Adipocyte (in vitro differentiated cells): ENCODE measurements around the gene MYO9B.
A peak's percentile ranks its signal among the peaks of the same experiment; 100 is the strongest.

Experiments used
- DNase-seq: peaks from one replicate; pipeline ENCODE4 v3.0.0-alpha.2; 2015; ENCODE audit warnings: low read depth
- H3K27me3 ChIP-seq: replicated peaks from 2 replicates; pipeline ENCODE4 v1.7.0; 2013; ENCODE audit warnings: mild to moderate bottlenecking, low read length, moderate library complexity; ENCODE audit not compliant: control insufficient read depth, insufficient read depth
- H3K36me3 ChIP-seq: 2 replicates; pipeline ENCODE4 v1.7.0; 2013; ENCODE audit warnings: low read length, mild to moderate bottlenecking, moderate library complexity; ENCODE audit not compliant: control insufficient read depth, insufficient read depth, severe bottlenecking
- H3K4me1 ChIP-seq: 2 replicates; pipeline ENCODE4 v1.7.0; 2013; ENCODE audit warnings: mild to moderate bottlenecking, low read length, moderate library complexity; ENCODE audit not compliant: control insufficient read depth, insufficient read depth
- H3K4me3 ChIP-seq: 2 replicates; pipeline ENCODE4 v1.7.0; 2013; ENCODE audit warnings: mild to moderate bottlenecking, low read length, moderate library complexity
- H3K9ac ChIP-seq: 2 replicates; pipeline ENCODE4 v1.7.0; 2013; ENCODE audit warnings: mild to moderate bottlenecking, low read length, moderate library complexity
- H3K9me3 ChIP-seq: 2 replicates; pipeline ENCODE4 v1.7.0; 2013; ENCODE audit warnings: mild to moderate bottlenecking, low read length, moderate library complexity; ENCODE audit not compliant: control insufficient read depth

MYO9B gene

DNA sequence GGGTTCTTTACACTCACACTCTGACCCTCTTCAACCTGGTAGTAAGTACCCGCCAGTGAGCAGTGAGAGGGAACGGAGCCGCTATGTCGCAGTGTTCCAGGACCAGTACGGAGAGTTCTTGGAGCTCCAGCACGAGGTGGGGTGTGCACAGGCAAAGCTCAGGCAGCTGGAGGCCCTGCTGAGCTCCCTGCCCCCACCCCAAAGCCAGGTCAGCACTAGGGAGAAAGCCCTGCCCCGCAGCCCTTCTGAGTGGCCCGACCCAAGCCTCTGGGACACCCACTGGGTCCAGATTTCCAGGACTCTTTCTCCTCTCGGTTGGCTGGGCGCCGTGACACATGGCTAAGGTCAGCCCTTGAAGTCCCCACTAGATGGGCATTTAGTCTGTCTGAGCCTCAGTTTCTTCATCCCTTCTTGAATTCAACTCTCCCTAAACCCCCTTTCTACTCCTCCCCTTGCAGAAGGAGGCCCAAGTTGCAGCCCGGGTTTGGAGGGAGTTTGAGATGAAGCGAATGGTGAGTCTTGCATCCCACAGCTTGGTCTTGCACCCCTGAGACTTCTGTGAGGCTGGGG lies 152.3 kb downstream of the MYO9B start:
- DNase-seq: no peak
- Histone ChIP-seq H3K36me3 (peaks cover 23% of the 10 kb centered on the region), H3K4me3 (no peak overlapping the region), H3K27me3 (no peaks in the 10 kb centered on the region), H3K9ac (no peak overlapping the region), H3K9me3 (no peaks in the 10 kb centered on the region), H3K4me1 (peaks cover 4% of the 10 kb centered on the region)

DNA sequence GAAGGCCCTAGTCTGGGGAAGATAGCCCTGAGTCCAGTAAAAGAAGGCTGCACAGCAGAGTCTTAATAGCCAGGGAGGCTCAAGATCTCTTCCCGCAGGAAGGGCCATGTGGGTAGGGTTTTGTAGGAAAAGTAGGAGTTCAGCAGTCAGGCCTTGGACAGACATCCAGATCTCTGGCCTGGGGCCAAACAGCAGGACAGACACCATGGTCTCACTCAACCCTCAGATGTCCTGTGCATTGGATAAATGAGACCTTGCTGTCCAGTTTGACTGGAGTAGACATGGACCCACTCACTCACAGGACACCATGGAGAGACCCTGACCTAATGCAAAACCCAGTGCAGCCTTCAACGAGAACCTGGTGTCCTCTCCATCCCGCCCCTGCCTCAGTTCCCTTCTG lies 154.3 kb downstream of the MYO9B start:
- Histone ChIP-seq H3K9ac (no peak overlapping the region), H3K4me1 (peaks cover 4% of the 10 kb centered on the region), H3K27me3 (no peaks in the 10 kb centered on the region), H3K9me3 (no peaks in the 10 kb centered on the region), H3K4me3 (no peak overlapping the region), H3K36me3 (peaks cover 36% of the 10 kb centered on the region)
- no peak for DNase-seq

DNA sequence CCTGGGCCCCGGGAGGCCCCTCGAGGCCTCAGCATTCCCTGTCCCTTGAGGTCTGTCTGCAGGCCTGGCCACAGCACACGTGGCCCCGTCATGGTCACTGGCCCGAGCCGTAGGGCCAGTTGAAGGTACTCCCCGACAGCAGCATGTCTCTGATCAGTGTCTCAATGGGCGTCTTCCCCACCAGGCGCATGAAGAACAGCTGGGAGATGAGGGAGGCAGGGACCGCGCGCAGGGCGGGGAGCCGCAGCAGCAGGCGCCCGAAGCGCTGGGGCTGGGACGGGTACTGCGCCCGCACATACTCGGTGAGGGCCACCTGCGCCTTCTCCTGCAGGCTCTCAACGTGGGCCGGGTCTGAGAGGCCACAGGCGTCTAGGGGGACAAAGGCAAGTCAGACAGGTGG lies 156.7 kb downstream of the MYO9B start:
- Histone ChIP-seq H3K4me3 (no peak overlapping the region), H3K27me3 (no peaks in the 10 kb centered on the region), H3K9ac (no peak overlapping the region), H3K4me1 (peaks cover 6% of the 10 kb centered on the region), H3K36me3 (peaks cover 41% of the 10 kb centered on the region), H3K9me3 (no peaks in the 10 kb centered on the region)
- DNase-seq: no peak

DNA sequence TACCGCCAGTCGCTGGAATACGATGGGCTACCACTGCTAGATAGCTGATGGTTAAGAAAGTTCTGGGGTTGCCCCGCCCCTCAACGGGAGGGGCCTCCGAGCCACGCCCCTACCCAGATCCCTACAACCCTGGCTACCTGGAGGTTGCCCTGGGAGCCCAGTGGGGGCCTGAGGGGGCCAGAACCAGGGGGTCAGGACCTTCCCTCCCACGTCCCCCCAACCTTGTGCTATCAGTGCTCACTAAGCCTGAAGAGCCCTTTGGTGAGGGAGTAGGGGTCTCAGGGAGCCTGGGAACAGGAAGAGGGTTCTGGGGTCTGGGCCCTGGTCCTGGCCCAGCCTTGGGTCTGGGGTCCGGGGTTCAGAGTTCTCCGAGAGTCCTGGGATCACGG lies 159.3 kb downstream of the MYO9B start:
- H3K4me3 ChIP-seq: peak overlapping the region; percentile 68
- no peaks in the 10 kb centered on the region for H3K27me3 ChIP-seq
- H3K9ac ChIP-seq: peak overlapping the region; percentile 56
- DNase-seq: peak; percentile 64
- H3K9me3 ChIP-seq: no peaks in the 10 kb centered on the region
- H3K4me1 ChIP-seq: peaks cover 7% of the 10 kb centered on the region
- peaks cover 57% of the 10 kb centered on the region for H3K36me3 ChIP-seq

DNA sequence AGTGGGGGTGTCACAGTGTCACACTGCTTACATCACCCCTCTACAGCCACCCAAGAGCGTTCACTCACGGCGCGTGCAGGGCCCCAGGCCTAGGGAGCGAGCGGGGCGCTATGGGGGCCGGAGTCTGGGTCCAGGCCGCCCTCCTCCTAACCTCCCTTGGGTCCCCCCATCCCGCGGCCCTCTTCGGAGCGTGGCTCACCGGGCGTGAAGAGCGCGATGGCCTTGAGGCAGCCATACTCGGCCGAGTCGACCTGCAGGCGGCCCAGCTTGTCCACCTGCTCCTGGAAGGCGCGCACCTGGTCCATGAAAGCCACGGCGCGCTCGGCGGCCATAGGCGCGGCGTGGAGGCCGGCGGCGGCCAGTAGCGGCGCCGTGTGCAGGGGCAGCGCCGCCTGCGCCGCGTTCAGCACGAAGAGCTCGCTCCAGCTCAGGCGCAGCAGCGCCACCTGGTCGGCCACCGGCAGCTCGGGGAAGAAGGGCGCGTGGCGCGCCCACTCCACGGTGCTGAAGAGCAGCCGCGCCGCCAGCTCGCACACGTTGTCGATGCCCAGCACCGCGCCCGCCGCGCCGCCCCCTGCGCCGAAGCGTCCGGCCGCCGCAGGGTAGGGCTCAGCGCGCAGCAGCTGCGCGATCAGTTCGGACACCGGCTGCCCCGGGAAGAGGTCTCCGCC lies 159.9 kb downstream of the MYO9B start:
- H3K27me3 ChIP-seq: no peaks in the 10 kb centered on the region
- peaks cover 12% of the 10 kb centered on the region for H3K4me1 ChIP-seq
- H3K36me3 ChIP-seq: peaks cover 57% of the 10 kb centered on the region
- no peaks in the 10 kb centered on the region for H3K9me3 ChIP-seq
- peak overlapping the region; percentile 68 for H3K4me3 ChIP-seq
- H3K9ac ChIP-seq: peak overlapping the region; percentile 56
- peak; percentile 84 for DNase-seq

DNA sequence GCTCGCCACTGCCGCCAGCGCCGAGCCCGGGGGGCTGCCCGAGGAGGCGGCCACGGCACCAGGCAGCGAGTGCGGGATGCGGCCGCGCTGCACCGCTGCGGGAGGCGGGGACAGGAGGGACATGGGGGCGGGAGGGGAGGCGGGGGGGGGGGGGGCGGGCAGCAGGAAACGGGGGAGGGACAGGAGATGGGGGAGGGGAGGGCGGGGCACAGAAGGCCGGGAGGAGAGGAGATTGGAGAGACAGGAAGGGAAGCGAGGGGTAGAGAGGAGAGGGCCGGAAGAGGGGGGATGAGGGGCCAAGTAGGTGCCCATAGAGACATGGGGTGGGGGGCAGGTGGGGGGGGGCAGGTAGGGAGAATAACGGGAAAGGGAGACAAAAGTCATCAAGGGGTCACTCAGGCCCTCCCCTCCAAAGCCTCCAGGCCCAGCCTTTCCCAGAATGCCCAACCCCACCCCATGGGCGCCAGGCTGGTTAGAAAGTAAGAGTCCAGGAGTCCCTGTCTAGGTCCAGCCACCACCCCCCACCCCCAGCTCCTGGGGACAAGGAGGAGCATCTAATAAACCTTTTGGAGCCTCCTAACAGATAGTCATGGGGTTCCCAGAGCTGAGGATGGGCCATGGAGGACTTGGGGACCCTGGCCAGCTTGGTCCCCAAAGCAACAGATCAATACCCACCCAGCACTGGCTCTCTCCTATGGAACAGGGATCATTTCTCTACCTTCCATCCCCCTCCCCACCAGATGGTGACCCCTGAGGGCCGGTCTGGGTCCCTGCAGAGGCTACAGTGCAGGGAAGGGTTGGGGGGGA lies 160.6 kb downstream of the MYO9B start:
- Histone ChIP-seq H3K27me3 (no peaks in the 10 kb centered on the region), H3K4me3 (peak overlapping the region; percentile 68), H3K9me3 (no peaks in the 10 kb centered on the region), H3K9ac (peak overlapping the region; percentile 56), H3K36me3 (peaks cover 57% of the 10 kb centered on the region), H3K4me1 (peaks cover 15% of the 10 kb centered on the region)
- DNase-seq: no peak

DNA sequence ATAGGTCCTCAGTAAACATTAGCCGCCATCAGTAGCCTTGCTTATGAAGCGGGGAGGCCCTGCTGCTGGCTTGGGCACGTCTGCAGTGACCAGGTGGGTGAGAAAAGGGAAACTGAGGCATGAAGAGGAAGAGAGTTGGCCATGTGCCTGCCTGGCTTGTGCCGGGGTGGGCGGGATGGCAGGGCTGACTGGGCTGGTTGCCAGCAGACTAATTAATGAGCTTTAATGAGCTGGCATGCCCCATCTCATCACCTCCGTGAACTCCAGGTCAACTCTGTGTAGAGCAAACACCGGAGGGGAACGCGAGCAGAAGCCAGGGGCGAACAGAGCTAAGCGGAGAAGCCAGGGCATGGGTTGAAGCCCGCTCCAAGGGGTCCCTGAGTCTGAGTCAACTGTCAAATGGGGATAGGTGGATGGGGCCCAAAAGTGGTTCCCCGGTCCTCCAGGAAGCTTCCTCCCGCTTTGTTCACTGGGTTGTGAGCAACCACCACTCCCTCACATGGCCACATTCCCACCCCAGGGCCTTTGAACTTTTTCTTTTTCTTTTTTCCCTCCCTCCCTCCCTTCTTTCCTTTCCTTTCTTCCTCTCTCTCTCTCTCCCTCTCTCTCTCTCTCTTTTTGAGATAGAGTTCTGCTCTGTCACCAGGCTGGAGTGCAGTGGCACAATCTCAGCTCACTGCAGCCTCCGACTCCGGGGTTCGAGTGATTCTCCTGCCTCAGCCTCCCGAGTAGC lies 161.4 kb downstream of the MYO9B start:
- Histone ChIP-seq H3K9ac (no peak overlapping the region), H3K27me3 (no peaks in the 10 kb centered on the region), H3K4me1 (peaks cover 20% of the 10 kb centered on the region), H3K9me3 (no peaks in the 10 kb centered on the region), H3K4me3 (no peak overlapping the region), H3K36me3 (peaks cover 51% of the 10 kb centered on the region)
- DNase-seq: no peak

DNA sequence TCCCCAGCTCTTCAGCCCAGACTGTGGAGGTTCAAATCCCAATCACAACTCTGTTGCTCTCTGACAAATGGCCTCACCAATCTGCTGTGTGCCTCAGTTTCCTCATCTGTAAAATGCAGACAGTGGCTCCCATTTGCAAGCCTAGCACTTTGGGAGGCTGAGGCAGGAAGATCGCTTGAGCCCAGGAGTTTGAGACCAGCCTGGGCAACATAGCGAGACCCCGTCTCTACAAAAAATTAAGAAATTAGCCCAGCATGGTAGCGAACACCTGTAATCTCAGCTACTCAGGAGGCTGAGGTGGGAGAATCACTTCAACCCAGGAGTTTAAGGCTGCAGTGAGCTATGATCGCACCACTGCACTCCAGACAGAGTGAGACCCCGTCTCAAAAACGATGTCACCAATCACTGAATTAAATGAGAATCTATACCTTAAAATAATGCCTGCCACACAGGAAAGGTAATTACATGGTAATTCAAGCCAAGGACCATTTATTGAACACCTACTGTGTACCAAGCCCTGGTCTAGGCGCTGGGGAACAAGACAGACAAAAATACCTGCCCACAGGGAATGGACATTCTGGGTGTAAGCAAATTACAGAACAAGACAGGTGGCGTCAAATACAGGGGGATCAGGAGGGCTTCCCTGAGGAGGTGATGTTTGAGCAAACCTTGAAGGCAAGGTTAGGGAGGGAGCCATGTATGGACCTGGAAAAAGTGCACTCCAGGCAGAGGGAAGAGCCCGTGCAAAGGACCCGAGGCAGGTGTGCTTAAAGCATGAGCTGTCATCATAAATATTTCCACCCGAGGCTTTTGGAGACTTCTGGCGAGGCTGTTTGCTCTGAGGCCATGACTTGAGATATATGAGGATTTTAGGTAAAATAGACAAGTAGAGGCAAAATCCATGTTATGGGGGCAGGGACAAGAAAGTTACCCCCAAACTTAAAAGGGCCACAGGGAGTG lies 162.4 kb downstream of the MYO9B start:
- no peaks in the 10 kb centered on the region for H3K9me3 ChIP-seq
- peaks cover 30% of the 10 kb centered on the region for H3K4me1 ChIP-seq
- H3K36me3 ChIP-seq: peaks cover 41% of the 10 kb centered on the region
- H3K9ac ChIP-seq: no peak overlapping the region
- DNase-seq: no peak
- H3K27me3 ChIP-seq: no peaks in the 10 kb centered on the region
- no peak overlapping the region for H3K4me3 ChIP-seq

DNA sequence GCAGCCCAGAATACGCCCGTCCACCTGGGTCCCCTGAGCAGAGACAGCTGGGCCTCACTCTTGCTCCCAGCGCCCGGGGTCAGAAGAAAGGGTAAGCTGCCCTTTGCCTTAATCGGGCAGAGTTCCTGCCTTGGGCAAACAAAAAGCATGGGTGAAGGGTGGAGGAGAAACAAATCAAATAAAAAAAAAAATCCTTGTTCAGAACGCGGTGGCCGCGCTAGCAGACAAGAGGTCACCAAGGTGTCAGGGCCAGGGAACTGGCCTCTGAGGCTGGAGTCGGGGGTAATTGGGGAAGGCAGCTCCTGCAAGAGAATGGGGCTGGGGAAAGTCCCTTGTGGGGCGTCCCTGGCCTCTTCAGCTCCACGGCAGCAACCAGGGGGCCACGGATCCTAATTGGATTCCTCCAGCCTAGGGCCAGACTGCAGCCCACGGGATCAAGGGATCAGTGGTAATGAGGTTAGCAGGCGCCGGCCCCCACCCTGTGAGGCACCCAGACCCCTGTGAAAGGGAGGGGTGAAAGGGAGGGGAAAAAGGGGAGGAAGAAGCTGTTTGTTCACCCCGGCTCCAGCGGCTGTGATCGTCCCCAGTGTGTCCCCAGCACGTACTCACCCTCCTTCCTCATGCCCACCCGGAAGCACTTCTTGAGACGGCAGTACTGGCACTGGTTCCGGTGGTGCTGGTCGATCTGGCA lies 164.6 kb downstream of the MYO9B start:
- H3K9me3 ChIP-seq: no peaks in the 10 kb centered on the region
- DNase-seq: no peak

DNA sequence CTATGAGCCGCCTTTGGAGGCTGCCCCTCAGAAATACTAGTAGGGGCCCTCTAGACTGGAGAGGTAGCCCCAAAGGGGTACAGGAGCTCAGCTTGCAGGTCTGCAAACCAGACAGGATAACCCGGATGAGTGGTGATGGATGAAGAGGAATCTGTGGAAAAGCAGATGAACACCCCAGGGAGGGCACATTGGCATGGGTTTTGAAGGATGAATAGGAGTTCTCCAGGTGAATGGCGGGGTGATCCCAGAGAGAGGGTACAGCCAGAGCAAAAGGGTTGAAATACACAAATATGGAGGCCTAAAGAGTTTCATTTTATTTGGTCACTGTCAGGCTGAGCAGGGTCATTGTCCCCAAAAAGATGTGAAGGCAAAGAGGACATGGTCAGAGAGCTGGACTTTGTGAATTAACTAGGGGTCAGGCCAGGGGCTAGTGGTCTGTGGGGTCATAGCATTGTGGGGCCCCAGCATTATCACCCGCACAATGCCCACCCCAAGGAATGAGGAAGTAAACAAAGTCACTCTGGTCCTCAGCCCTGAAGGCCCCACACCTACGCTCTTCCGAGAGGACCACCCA lies 165.3 kb downstream of the MYO9B start:
- DNase-seq: no peak
- peaks cover 29% of the 10 kb centered on the region for H3K36me3 ChIP-seq
- H3K27me3 ChIP-seq: no peaks in the 10 kb centered on the region
- no peaks in the 10 kb centered on the region for H3K9me3 ChIP-seq
- no peak overlapping the region for H3K9ac ChIP-seq
- peaks cover 29% of the 10 kb centered on the region for H3K4me1 ChIP-seq
- H3K4me3 ChIP-seq: no peak overlapping the region

More for the DNA sequence above, 164.6 kb downstream of the MYO9B start:
- no peak overlapping the region for H3K9ac ChIP-seq
- H3K4me1 ChIP-seq: peaks cover 31% of the 10 kb centered on the region
- H3K36me3 ChIP-seq: peaks cover 29% of the 10 kb centered on the region
- H3K27me3 ChIP-seq: no peaks in the 10 kb centered on the region
- no peak overlapping the region for H3K4me3 ChIP-seq
